CD4-positive, alpha-beta T cell treated with Interferon alpha-2 for 1 hour (primary cell): ENCODE results near the gene MRPL41.
A peak's percentile ranks its signal among the peaks of the same experiment; 100 is the strongest.
"Not testable (repeated sequence)": the region's sequence is repeated elsewhere in the genome, so short reads cannot be mapped to it uniquely, and the experiment has no call there.

ENCODE experiments used
- DNase-seq, 2 donors: peaks; one replicate each; pipeline ENCODE4 v3.0.0-alpha.2; 2020 to 2022

Gene MRPL41

GRCh38 chr9:137522746-137523455, 28.8 kb upstream of the MRPL41 start:
- DNase-seq = no peak

GRCh38 chr9:137524161-137524980, 27.3 kb upstream of the MRPL41 start:
- no peak for DNase-seq

DNA sequence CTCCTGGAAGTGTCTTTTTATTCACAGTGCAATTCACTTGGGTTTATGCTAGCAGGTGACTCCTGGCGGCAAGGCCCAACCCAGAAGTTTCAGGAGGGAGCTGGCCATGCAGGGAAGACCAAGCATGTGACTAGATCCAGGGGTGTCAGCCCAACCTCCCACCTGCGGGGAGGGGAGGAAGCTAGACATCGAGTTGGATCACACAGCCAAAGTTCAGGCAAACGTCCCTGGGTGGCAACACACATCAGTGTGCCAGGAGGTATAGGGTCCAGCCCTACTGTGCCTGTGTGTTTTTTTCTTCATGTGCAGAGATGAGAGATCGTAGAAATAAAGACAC, 26.7 kb upstream of the MRPL41 start:
- no peak for DNase-seq

DNA sequence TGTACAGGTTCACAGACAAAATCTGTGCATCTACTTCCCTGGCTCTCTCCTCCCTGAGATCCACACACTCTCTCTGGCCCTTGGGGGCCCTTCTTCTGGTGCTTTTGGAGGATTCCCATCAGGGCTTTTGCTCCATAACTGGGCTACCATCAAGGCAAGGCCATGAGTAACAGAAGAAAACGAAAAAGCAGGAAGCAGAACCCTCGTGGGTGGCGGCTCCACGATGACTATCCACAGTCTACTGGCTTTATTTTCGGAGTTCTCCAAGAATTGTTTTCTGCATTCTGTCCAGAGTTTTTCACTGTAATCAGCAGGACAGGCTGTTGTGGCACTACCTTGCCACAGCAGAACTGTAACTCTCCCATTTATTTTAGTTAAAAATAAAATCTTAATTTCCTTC, 21.3 kb upstream of the MRPL41 start:
- DNase-seq = no peak

GRCh38 chr9:137531099-137531765, 20.4 kb upstream of the MRPL41 start:
- DNase-seq = no peak

GRCh38 chr9:137532891-137533468, 18.7 kb upstream of the MRPL41 start:
- DNase-seq = not testable (repeated sequence)

DNA sequence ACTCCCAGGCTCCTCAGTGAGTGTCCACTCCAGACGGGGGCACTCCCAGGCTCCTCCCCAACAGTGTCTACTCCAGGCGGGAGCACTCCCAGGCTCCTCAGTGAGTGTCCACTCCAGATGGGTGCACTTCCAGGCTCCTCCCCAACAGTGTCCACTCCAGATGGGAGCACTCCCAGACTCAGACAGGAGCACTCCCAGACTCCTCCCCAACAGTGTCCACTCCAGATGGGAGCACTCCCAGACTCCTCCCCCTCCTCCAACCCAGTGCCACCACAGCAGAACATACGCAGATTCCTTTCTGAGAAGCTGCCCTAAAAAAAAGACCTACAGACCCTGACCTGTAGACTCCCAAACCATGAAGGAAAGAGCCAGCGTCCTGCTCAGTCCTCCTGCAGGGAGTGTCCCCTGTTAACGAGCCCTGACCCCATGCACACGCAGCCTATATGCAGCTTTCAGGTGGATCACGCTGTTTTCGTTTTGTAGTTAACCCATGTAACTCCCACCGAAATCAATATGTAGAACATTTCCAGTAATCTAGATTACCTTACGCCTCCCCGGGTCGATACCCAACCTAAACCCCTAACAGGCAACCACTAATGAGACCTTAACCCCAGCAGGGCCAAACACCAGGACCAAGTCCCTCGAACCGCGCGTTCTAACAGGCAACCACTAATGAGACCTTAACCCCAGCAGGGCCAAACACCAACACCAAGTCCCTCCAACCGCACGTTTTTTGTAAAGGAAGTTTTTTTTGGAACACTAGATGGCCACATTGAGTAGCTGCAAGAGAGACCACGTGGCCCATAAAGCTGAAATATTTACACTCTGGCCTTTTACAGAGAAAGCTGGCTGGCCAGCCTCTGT, 17.2 kb upstream of the MRPL41 start:
- DNase-seq = peak in 1 of 2 donors; percentile 52

DNA sequence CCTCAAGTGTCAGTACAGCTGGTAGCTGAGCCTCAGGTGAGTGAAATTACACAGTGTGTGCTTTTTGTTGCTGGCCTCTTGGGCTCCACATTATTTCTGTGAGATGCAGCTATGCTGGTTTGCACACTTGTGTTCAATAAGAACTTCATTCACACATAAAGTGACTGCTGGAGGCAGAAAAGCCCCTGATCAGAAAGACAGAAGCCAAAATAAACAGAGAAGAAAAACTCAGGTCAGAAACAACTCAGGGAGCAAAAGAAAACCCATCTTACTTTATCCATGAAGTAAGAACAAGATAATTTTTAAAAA, 16.6 kb upstream of the MRPL41 start:
- no peak for DNase-seq

DNA sequence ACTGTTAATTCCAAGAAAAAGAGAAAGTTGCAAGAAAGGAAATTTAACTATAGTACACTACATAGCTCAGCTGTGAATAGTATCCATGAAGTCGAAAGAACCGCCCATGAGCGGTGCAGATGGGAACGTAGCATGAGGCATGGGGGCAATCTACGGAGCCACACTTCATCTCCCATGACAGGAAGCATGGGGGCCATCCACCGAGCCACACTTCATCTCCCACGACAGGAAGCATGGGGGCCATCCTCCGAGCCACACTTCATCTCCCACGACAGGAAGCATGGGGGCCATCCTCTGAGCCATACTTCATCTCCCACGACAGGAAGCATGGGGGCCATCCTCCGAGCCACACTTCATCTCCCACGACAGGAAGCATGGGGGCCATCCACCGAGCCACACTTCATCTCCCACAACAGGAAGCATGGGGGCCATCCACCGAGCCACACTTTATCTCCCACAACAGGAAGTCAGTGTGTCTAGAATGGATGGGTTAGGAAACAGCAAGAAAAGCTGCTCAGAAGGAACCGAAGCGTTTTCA, 15.0 kb upstream of the MRPL41 start:
- DNase-seq = peak in 1 of 2 donors; percentile 20

DNA sequence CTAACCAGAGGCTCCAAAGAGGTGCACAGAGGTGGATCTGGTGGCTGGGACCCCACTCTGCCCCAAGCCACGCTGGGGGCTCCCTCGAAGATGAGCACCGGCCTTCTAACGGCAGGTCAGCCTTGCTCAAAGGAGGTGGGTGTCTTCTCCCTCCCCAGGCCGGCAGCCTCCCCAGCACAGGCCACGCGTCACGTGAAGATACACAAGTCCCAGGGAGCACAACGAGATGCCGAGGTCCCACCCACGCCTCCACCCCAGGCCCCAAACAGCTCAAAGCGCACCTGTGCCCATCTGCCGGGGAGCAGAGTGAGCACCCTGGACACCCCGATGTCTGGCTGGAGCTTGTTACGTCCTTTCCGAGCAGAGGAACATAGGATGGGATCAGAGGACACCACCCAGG, 13.6 kb upstream of the MRPL41 start:
- no peak for DNase-seq

DNA sequence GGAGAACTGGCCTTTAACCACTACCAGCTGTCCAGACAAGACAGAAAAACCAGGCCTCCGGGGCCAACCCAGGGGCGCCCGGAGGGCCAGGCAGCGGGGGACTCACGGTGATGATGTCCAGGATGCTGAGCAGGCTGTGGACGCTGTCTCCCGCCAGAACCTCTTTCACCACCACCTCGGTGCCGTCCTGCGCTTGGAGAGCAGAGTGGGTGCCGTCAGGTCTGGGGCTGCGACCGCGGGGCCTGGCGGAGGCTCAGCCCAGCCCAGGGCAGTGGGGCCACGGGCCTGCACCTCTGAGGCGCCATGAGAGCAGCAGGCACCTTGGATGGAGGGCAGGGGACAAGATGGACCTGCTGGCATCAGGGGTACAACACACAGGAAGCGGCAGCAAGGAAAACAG, 11.1 kb upstream of the MRPL41 start:
- no peak for DNase-seq

DNA sequence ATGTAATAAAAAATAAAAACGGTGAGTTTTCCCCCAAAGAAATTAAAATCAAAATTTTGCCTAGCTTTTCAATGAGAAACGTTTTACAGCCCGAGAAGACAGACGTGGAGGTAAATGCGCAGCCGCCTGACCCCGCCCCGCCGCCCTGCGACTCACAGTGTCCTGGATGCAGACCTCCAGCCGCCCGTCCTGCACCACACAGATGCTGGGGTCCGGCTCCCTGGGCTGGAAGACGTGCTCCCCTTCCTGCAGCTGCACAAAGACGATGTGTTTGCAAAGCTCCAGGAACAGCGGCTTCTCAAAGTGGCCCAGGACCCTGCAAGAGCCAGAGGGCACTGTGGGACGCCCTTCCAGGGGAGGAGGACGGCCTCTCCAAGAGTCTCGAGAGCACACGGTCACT, 9.2 kb upstream of the MRPL41 start:
- no peak for DNase-seq

- no peak for DNase-seq
Measured at GRCh38 chr9:137543237-137543963, 8.3 kb upstream of the MRPL41 start.

GRCh38 chr9:137544176-137544760, 7.4 kb upstream of the MRPL41 start:
- no peak for DNase-seq

DNA sequence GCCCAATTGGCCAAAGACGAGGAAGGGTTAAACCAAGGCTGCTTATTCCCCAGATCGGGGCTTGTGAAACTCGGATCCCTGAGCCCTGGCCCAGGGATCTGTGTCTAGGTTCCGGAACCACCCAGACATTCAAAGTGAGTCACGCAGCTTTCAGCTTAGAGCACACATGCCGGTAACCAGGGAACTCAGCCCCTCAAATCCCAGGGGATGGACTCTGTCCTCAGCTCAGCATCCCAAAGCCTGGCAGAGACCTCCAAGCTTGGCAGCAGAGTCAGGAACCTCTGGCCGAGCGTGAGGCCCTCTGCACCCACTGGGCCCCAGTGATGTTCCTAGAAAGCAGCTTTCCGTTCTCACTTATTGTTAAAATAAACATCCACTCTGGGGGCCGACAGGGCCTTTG, 6.6 kb upstream of the MRPL41 start:
- no peak for DNase-seq

DNA sequence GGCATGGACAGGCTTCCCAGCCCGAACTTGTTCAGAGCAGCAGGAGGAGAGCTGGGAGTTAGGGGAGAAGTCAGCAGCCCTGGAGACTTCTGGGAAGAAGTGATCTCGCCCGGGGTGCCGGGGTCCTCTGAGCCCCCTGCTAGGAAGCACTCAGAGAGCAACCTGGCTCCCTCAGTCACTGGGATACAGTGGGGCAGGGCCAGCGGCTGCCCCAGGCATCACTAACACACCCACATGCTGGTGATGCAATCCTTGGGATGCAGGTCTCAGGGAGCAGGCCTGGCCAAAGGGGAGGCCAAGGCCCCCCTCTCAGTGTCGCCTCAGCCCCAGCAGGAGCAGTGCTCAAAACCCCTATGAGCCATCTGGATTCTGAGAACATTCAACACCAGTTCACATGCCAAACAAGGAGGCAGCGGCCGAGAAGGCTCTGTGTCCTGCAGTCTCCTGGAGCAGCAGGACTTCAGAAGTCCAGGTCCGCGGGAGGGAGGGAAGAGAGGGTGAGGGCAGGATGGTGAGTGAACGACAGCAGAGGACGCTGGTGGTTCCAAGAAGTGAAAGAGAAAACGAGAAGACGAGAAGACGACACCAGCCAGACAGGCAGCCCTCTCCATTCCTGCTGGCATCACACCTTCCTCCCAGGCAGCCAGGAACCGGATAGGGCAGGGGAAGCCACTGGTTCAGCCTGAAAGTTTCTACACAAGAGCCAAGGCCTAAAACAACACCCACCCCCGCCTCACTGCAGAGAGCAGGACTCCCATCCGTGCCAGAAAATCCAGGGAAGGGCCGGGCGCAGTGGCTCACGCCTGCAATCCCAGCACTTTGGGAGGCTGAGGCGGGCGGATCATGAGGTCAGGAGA, 3.8 kb upstream of the MRPL41 start:
- no peak for DNase-seq

DNA sequence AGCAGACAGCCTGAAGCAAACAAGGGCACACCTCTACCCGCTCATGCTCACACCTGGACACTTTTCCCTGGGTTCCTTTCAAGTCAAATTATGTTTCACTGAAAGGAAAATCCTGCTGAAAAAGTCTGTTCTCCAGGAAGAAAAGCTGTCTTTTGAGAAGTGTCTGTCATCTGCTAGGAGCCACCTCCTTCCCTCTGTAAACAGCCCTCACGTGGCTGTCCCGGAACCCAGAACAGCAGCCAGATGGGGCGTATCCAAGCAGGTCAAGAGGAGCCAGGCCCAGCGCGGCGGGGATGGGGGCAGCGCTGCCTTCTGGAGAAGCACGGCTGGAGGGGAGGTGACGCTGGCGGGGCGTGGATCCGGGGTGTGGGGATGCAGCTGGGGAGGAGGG, 1.5 kb upstream of the MRPL41 start, which contains the start of gene PNPLA7:
Gene PNPLA7 (minus strand): TSS at position 172 of the 391 bp plus-strand sequence. CDS start 205 bp downstream, outside the sequence.
- peak; percentile 33 to 63 for DNase-seq

- not testable (repeated sequence) for DNase-seq
Measured at GRCh38 chr9:137550958-137551263, 768 bp upstream of the MRPL41 start.

DNA sequence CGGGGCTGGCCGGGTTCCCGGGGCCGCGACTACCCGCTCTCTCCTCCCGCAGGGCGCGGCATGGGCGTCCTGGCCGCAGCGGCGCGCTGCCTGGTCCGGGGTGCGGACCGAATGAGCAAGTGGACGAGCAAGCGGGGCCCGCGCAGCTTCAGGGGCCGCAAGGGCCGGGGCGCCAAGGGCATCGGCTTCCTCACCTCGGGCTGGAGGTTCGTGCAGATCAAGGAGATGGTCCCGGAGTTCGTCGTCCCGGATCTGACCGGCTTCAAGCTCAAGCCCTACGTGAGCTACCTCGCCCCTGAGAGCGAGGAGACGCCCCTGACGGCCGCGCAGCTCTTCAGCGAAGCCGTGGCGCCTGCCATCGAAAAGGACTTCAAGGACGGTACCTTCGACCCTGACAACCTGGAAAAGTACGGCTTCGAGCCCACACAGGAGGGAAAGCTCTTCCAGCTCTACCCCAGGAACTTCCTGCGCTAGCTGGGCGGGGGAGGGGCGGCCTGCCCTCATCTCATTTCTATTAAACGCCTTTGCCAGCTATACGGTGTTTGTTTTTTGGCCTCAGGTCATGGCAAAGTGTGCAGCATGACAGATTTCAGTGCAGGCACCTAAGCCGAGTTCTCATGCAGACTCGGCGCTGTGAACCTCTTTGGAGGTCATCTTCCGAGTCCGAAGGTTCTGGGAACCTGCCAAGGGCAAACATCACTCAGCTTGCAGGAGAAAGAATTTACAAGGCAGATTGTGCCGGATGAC, 516 bp downstream of the MRPL41 start:
- DNase-seq = no peak

DNA sequence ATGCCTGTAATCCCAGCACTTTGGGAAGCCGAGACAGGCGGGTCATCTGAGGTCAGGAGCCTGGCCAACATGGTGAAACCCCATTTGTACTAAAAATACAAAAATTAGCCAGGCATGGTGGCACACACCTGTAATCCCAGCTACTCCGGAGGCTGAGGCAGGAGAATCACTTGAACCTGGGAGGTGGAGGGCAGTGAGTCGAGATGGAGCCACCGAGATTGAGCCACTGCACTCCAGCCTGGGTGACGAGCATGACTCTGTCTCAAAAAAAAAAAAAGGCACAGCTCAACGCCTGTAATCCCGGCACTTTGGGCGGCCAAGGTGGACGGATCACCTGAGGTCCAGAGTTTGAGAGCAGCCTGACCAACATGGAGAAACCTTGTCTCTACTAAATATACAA, 2.0 kb downstream of the MRPL41 start:
- not testable (repeated sequence) for DNase-seq
